SK-N-MC (cell line): ENCODE data around the gene STXBP3.

Experiments used
- DNase-seq: peaks from one replicate; pipeline ENCODE4 v3.0.0-alpha.2; 2011; ENCODE audit warnings: low read depth, low spot score
- H3K27ac ChIP-seq: fragments of 200-600 bp; sonication (generic); 2 replicates; pipeline ENCODE4 v1.5.1; 2016; ENCODE audit warnings: mixed run types
- H3K36me3 ChIP-seq: fragments of 200-600 bp; sonication (generic); 2 replicates; pipeline ENCODE4 v1.6.1; 2017; ENCODE audit warnings: antibody characterized with exemption, low read length, mixed read lengths; ENCODE audit not compliant: insufficient read depth
- H3K4me3 ChIP-seq: fragments of 200-600 bp; sonication (generic); 2 replicates; pipeline ENCODE4 v1.5.1; 2016
- H3K9ac ChIP-seq: fragments of 200-600 bp; sonication (generic); 2 replicates; pipeline ENCODE4 v1.8.0; 2017; ENCODE audit warnings: mixed run types, mixed read lengths; ENCODE audit not compliant: insufficient read length
- H3K9me3 ChIP-seq: fragments of 200-600 bp; sonication (generic); 2 replicates; pipeline ENCODE4 v1.6.1; 2017; ENCODE audit warnings: low read depth, mild to moderate bottlenecking, antibody characterized with exemption, low read length, moderate library complexity, mixed read lengths
- EZH2 ChIP-seq: fragments of 200-600 bp; sonication (generic); IDR thresholded peaks from one replicate; pipeline ENCODE4 v1.6.1; 2017; ENCODE audit warnings: antibody characterized with exemption
- FOXP2 ChIP-seq: optimal IDR thresholded peaks from 2 replicates; pipeline ENCODE3; 2011; ENCODE audit warnings: mild to moderate bottlenecking, moderate library complexity; ENCODE audit not compliant: insufficient read depth; ENCODE audit errors: extremely low read length, control extremely low read depth
- POLR2AphosphoS5 ChIP-seq: IDR thresholded peaks from 2 replicates; pipeline ENCODE4 v1.6.1; 2012; ENCODE audit warnings: mild to moderate bottlenecking, low read depth, low read length, borderline replicate concordance

The STXBP3 gene

GRCh38 chr1:108808438-108808837 lies 62.0 kb downstream of the STXBP3 start:
- TF ChIP-seq EZH2 (no peak), POLR2AphosphoS5 (no peak), FOXP2 (no peak)
- no peak overlapping the region for H3K4me3 ChIP-seq
- DNase-seq, result no peak
- H3K9ac ChIP-seq, result no peak overlapping the region
- H3K36me3 ChIP-seq, result peaks cover 5% of the 10 kb centered on the region
- H3K27ac ChIP-seq, result no peak overlapping the region
- H3K9me3 ChIP-seq, result no peaks in the 10 kb centered on the region

- Histone ChIP-seq H3K9ac (no peak overlapping the region), H3K27ac (no peak overlapping the region), H3K9me3 (no peaks in the 10 kb centered on the region), H3K4me3 (no peak overlapping the region), H3K36me3 (peaks cover 5% of the 10 kb centered on the region)
- DNase-seq, result no peak
- TF ChIP-seq FOXP2 (no peak), EZH2 (no peak), POLR2AphosphoS5 (no peak)
Observed at GRCh38 chr1:108811611-108812010, 65.1 kb downstream of the STXBP3 start.

- Histone ChIP-seq H3K9me3 (no peaks in the 10 kb centered on the region), H3K27ac (no peak overlapping the region), H3K36me3 (no peaks in the 10 kb centered on the region), H3K9ac (no peak overlapping the region), H3K4me3 (no peak overlapping the region)
- no peak for TF ChIP-seq POLR2AphosphoS5
- TF ChIP-seq EZH2, result no peak
- no peak for TF ChIP-seq FOXP2
- no peak for DNase-seq
Observed at GRCh38 chr1:108813326-108813725, 66.9 kb downstream of the STXBP3 start.

GRCh38 chr1:108814343-108815125 lies 68.1 kb downstream of the STXBP3 start:
- no peak overlapping the region for H3K4me3 ChIP-seq
- TF ChIP-seq EZH2, result no peak
- TF ChIP-seq POLR2AphosphoS5, result no peak
- no peak for TF ChIP-seq FOXP2
- DNase-seq, result no peak
- no peak overlapping the region for H3K27ac ChIP-seq
- no peaks in the 10 kb centered on the region for H3K9me3 ChIP-seq
- H3K9ac ChIP-seq, result no peak overlapping the region
- no peaks in the 10 kb centered on the region for H3K36me3 ChIP-seq

- Histone ChIP-seq H3K9ac (no peak overlapping the region), H3K4me3 (no peak overlapping the region), H3K27ac (no peak overlapping the region), H3K36me3 (no peaks in the 10 kb centered on the region), H3K9me3 (no peaks in the 10 kb centered on the region)
- DNase-seq, result no peak
- TF ChIP-seq POLR2AphosphoS5, result no peak
- no peak for TF ChIP-seq EZH2
- no peak for TF ChIP-seq FOXP2
Observed at GRCh38 chr1:108815566-108815965, 69.1 kb downstream of the STXBP3 start.

GRCh38 chr1:108816049-108816893 lies 69.8 kb downstream of the STXBP3 start:
- Histone ChIP-seq H3K4me3 (no peak overlapping the region), H3K27ac (no peak overlapping the region), H3K9me3 (no peaks in the 10 kb centered on the region), H3K36me3 (no peaks in the 10 kb centered on the region), H3K9ac (no peak overlapping the region)
- TF ChIP-seq POLR2AphosphoS5 (no peak), EZH2 (no peak), FOXP2 (no peak)
- no peak for DNase-seq

- Histone ChIP-seq H3K9ac (no peak overlapping the region), H3K27ac (no peak overlapping the region), H3K9me3 (no peaks in the 10 kb centered on the region), H3K4me3 (no peak overlapping the region), H3K36me3 (no peaks in the 10 kb centered on the region)
- no peak for TF ChIP-seq POLR2AphosphoS5
- TF ChIP-seq FOXP2, result no peak
- TF ChIP-seq EZH2, result no peak
- no peak for DNase-seq
Observed at GRCh38 chr1:108817016-108817415, 70.5 kb downstream of the STXBP3 start.

GRCh38 chr1:108817811-108818210 lies 71.3 kb downstream of the STXBP3 start:
- Histone ChIP-seq H3K9me3 (no peaks in the 10 kb centered on the region), H3K36me3 (no peaks in the 10 kb centered on the region), H3K4me3 (no peak overlapping the region), H3K9ac (no peak overlapping the region), H3K27ac (no peak overlapping the region)
- no peak for TF ChIP-seq POLR2AphosphoS5
- no peak for DNase-seq

GRCh38 chr1:108819878-108820277 lies 73.4 kb downstream of the STXBP3 start:
- DNase-seq, result no peak
- Histone ChIP-seq H3K9me3 (no peaks in the 10 kb centered on the region), H3K27ac (no peak overlapping the region), H3K4me3 (no peak overlapping the region), H3K36me3 (no peaks in the 10 kb centered on the region), H3K9ac (no peak overlapping the region)
- TF ChIP-seq FOXP2, result no peak
- TF ChIP-seq EZH2, result no peak
- no peak for TF ChIP-seq POLR2AphosphoS5
